Liver (tissue), 9 donors: ENCODE data around the gene CSPG4. TPM values are rescaled to one million over a fixed set of nuclear protein-coding genes. Genes with fewer than 3 reads are reported as not detected.
"Not testable (repeated sequence)": the region's sequence is repeated elsewhere in the genome, so short reads cannot be mapped to it uniquely, and the experiment has no call there.

Experiments used
- DNase-seq: peaks from one replicate; pipeline ENCODE4 v3.0.0-alpha.2; 2017; ENCODE audit warnings: low spot score
- H3K27ac ChIP-seq, 2 donors: one replicate each; pipeline ENCODE4 v1.7.0; 2013; ENCODE audit warnings: inconsistent platforms in 2 of 2, low read length in 2 of 2, control low read depth in 1 of 2, low read depth in 1 of 2, mild to moderate bottlenecking in 1 of 2
- H3K27me3 ChIP-seq, 4 donors: one replicate each; pipeline versions ENCODE4 v1.6.1 to v1.7.0; 2013; ENCODE audit warnings: low read length in 3 of 4, inconsistent platforms in 1 of 4, mild to moderate bottlenecking in 1 of 4, moderate library complexity in 1 of 4; ENCODE audit not compliant: control insufficient read depth in 4 of 4, insufficient read depth in 4 of 4
- H3K36me3 ChIP-seq, 4 donors: one replicate each; pipeline versions ENCODE4 v1.6.1 to v1.7.0; 2013; ENCODE audit warnings: low read length in 3 of 4, mild to moderate bottlenecking in 3 of 4, low read depth in 1 of 4, moderate library complexity in 1 of 4; ENCODE audit not compliant: control insufficient read depth in 4 of 4, insufficient read depth in 3 of 4
- H3K4me1 ChIP-seq, 4 donors: one replicate each; pipeline versions ENCODE4 v1.6.1 to v1.7.0; 2013; ENCODE audit warnings: low read length in 3 of 4, mild to moderate bottlenecking in 3 of 4, moderate library complexity in 1 of 4; ENCODE audit not compliant: control insufficient read depth in 4 of 4, insufficient read depth in 4 of 4
- H3K4me3 ChIP-seq, 3 donors: one replicate each; pipeline versions ENCODE4 v1.6.1 to v1.7.0; 2013; ENCODE audit warnings: low read length in 3 of 3, control low read depth in 1 of 3, low read depth in 1 of 3, mild to moderate bottlenecking in 1 of 3
- H3K9ac ChIP-seq, 2 donors: one replicate each; pipeline ENCODE4 v1.7.0; 2013; ENCODE audit warnings: low read length in 2 of 2, mild to moderate bottlenecking in 2 of 2, moderate library complexity in 2 of 2, control low read depth in 1 of 2, low read depth in 1 of 2
- H3K9me3 ChIP-seq, 4 donors: one replicate each; pipeline versions ENCODE4 v1.6.1 to v1.7.0; 2013; ENCODE audit warnings: low read length in 3 of 4; ENCODE audit not compliant: control insufficient read depth in 4 of 4
- FOXA2 ChIP-seq: IDR thresholded peaks from 2 replicates; pipeline ENCODE4 v1.6.1; 2016; ENCODE audit warnings: antibody characterized with exemption
- HNF4A ChIP-seq, 2 donors: conservative IDR thresholded peaks; 2 replicates each; pipeline ENCODE4 v1.6.1; 2016; ENCODE audit warnings: antibody characterized with exemption in 2 of 2, mild to moderate bottlenecking in 2 of 2
- JUND ChIP-seq, 2 donors: IDR thresholded peaks; 2 replicates each; pipeline ENCODE4 v1.6.1; 2016; ENCODE audit warnings: antibody characterized with exemption in 2 of 2
- NR2F2 ChIP-seq: IDR thresholded peaks from 2 replicates; pipeline ENCODE4 v1.6.1; 2016; ENCODE audit warnings: antibody characterized with exemption
- RAD21 ChIP-seq, 2 donors: IDR thresholded peaks; 2 replicates each; pipeline ENCODE4 v1.6.1; 2016; ENCODE audit warnings: antibody characterized with exemption in 2 of 2, mild to moderate bottlenecking in 2 of 2
- YY1 ChIP-seq: IDR thresholded peaks from 2 replicates; pipeline ENCODE4 v1.6.1; 2016; ENCODE audit warnings: antibody characterized with exemption, mild to moderate bottlenecking
- WGBS: extraction: QIAGEN DNeasy Blood & Tissue Kit; methylation state at CpG from one replicate; pipeline ENCODE4 v1.1.7; 2013; 5-methylcytosine and 5-hydroxymethylcytosine counted together
- polyA plus RNA-seq, 2 donors: library from polyadenylated mRNA; stranded (reverse) in 1 of 2; unstranded in 1 of 2; fragments of 200-250 nt in 1 of 2; fragments of >200 nt in 1 of 2; fragmentation: Nextera tagmentation in 1 of 2; extraction: Ambion mirVana in 1 of 2; gene quantifications; one replicate each; pipeline versions ENCODE4 v1.2.1 to v1.2.3, GENCODE V29; 2013 to 2015
- total RNA-seq, 2 donors: library from RNA; depleted of rRNA; stranded (reverse); fragments of >200 nt; gene quantifications; one replicate each; pipeline ENCODE4 v1.2.3, GENCODE V29; 2014
- TF ChIP-seq, protein P1 (sequence below): fragments of 150-350 bp; IDR thresholded peaks from 2 replicates; pipeline ENCODE4 v1.5.1; 2017; ENCODE audit warnings: improper control_type of control experiment, low read depth, low read length; ENCODE audit not compliant: missing input control
- TF ChIP-seq, protein P2 (sequence below): IDR thresholded peaks from 2 replicates; pipeline ENCODE4 v1.6.1; 2016; ENCODE audit warnings: antibody characterized with exemption
- donor health status: healthy.
- donor health status: healthy.
- donor health status: healthy.
- donor health status: healthy.
- donor health status: healthy.

Gene CSPG4
- total and polyA plus RNA-seq, 4 donors, result 0.07 to 1.5 (median 0.76) TPM

DNA sequence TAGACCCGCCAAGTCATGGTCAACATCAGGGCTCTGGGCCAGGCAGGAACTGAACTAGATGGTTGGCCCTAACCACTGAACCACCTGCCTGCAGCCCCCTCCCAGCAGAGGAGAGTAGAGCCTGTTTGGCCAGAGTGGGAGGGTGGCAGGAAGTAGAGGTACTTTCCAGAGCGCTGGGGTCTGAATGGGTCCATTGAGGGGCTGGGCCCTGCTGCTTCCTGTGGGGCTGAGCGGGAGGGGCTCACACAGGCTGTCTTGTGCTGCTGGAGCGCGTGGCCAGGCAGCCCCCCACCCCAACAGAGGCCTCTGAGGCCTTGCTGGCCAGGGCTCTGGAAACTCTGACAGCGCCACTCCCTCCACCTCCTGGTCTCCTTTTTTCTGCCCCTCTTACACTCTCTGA, 17.4 kb downstream of the CSPG4 start:
- no peak for DNase-seq
- Histone ChIP-seq H3K4me3 (no peak overlapping the region), H3K4me1 (peaks cover 0 to 4% (median 0%) of the 10 kb centered on the region in 4 donors), H3K9ac (no peak overlapping the region), H3K27ac (no peak overlapping the region), H3K36me3 (peaks cover 0 to 2% (median 0%) of the 10 kb centered on the region in 4 donors), H3K9me3 (no peaks in the 10 kb centered on the region), H3K27me3 (no peaks in the 10 kb centered on the region)
- TF ChIP-seq NR2F2, result no peak
- no peak for TF ChIP-seq RAD21 (IDR thresholded peaks at IDR 0.05)
- no peak for TF ChIP-seq YY1
- 74% methylated on average over 6 of the region's 6 CpGs for WGBS

DNA sequence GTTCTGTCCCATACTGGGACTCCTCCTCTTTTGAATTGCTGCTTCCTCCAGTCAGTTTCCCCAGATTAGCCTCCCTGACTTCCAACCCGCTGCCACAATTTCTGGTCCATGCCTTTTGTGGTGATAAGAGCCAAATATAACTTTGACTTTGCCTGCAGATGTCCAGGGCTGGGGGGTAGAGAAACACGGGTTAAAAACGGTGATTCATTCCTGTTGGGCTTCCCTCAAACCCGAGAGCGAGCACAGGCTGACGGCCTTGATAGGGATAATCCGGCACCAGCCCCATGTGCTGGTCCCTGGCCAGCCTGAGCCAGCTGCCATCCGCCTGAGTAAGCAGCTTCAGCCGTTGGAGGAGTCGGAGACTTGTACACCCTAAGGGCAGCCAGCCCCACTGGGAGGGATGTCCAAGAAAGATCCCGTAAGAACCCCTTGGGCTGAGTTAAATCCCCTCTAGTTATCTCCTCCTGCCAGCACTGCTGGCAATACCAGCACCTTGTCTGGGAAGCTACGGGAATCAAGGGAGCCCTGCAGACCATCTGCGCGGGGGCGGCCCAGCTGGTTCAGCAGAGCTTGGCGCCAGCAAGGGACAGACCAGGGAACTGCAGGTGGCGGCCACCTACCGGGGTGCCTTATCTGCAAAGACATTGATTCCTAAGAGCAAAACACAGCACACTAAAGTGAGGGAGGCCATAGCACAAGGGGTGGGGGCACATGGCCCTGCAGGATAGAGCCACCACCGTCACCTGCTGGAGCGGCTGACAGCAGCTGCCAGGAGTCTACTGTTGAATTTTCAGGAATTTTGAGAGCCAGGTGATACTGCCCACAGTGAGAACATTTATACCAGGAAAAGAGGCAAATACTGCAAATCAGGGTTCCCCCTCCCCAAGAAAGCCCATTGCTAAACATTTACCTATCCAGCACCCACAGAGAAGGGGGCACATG, 18.1 kb downstream of the CSPG4 start:
- Histone ChIP-seq H3K36me3 (peaks cover 0 to 2% (median 0%) of the 10 kb centered on the region in 4 donors), H3K4me3 (no peak overlapping the region), H3K27me3 (no peaks in the 10 kb centered on the region), H3K27ac (no peak overlapping the region), H3K9me3 (no peaks in the 10 kb centered on the region), H3K9ac (no peak overlapping the region), H3K4me1 (peaks cover 0 to 4% (median 0%) of the 10 kb centered on the region in 4 donors)
- TF ChIP-seq HNF4A (conservative IDR thresholded peaks at IDR 0.05), result no peak
- TF ChIP-seq, protein P1, sequence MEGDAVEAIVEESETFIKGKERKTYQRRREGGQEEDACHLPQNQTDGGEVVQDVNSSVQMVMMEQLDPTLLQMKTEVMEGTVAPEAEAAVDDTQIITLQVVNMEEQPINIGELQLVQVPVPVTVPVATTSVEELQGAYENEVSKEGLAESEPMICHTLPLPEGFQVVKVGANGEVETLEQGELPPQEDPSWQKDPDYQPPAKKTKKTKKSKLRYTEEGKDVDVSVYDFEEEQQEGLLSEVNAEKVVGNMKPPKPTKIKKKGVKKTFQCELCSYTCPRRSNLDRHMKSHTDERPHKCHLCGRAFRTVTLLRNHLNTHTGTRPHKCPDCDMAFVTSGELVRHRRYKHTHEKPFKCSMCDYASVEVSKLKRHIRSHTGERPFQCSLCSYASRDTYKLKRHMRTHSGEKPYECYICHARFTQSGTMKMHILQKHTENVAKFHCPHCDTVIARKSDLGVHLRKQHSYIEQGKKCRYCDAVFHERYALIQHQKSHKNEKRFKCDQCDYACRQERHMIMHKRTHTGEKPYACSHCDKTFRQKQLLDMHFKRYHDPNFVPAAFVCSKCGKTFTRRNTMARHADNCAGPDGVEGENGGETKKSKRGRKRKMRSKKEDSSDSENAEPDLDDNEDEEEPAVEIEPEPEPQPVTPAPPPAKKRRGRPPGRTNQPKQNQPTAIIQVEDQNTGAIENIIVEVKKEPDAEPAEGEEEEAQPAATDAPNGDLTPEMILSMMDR, result peak; percentile 8
- DNase-seq, result peak; percentile 46
- WGBS, result 60% methylated on average over 20 of the region's 20 CpGs

DNA sequence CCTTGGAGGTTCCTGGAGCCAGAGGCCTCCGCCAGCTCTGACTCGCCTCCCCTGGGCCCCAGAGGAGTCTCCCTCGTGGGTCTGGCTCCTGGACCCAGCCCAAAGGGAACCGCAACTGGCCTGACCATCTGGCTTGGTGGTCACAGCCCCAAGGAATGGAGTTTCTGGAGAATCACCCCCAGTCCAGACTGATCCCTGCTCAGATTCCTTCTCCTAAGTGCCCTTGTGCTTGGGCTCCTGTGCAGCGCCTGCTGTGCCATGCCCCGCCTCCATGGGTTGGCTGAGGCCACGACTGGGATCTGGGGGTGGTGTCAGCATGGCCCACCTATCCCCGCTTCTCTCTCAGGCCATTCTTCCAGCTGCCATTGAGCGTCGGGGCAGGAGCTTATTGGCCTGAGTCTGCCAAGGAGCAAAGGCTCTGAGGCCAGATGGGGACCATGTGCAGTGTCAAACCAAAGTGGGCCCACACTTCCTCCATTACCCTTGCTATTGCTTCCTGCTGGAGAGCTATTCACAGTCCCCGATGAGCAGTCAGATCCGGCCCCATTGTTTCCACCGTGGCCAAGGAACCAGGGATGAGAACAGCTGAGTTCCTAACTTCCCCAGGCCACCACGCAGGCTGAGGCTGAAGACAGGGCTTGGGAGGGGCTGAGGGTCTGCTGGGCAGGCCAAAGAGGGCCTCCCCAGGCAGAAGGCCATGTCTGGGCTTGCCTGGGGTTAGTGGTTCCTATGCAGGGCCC, 19.0 kb downstream of the CSPG4 start:
- H3K27ac ChIP-seq, result no peak overlapping the region
- H3K36me3 ChIP-seq, result peaks cover 0 to 2% (median 0%) of the 10 kb centered on the region in 4 donors
- DNase-seq, result no peak
- TF ChIP-seq, protein P2, sequence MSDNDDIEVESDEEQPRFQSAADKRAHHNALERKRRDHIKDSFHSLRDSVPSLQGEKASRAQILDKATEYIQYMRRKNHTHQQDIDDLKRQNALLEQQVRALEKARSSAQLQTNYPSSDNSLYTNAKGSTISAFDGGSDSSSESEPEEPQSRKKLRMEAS, result no peak
- TF ChIP-seq YY1 (no peak), FOXA2 (no peak), HNF4A (conservative IDR thresholded peaks at IDR 0.05) (no peak), JUND (IDR thresholded peaks at IDR 0.05) (no peak), RAD21 (IDR thresholded peaks at IDR 0.05) (no peak)
- H3K9me3 ChIP-seq, result no peaks in the 10 kb centered on the region
- H3K4me1 ChIP-seq, result peaks cover 0 to 4% (median 0%) of the 10 kb centered on the region in 4 donors
- WGBS, result 70% methylated on average over 14 of the region's 14 CpGs
- no peaks in the 10 kb centered on the region for H3K27me3 ChIP-seq
- no peak overlapping the region for H3K4me3 ChIP-seq
- no peak overlapping the region for H3K9ac ChIP-seq

DNA sequence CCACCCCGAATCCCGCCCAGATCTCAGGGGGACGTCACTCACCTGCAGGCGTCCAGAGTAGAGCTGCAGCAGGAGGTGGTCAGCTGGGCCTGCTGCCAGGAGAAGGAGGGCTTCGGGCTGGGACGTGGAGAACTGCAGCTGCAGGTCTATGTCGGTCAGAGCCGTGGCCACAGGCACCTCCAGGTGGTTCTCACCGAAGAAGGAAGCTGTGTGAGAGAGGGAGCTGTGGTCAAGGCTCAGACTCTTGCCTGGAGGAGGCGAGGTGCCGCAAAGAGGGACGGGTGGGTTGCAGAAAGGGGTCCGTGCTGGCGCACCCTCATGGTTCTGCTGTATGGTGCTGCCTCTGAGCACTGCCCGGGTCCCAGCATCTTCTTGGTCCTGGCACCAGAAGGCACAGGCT, 19.6 kb downstream of the CSPG4 start:
- not testable (repeated sequence) for H3K4me1 ChIP-seq

DNA sequence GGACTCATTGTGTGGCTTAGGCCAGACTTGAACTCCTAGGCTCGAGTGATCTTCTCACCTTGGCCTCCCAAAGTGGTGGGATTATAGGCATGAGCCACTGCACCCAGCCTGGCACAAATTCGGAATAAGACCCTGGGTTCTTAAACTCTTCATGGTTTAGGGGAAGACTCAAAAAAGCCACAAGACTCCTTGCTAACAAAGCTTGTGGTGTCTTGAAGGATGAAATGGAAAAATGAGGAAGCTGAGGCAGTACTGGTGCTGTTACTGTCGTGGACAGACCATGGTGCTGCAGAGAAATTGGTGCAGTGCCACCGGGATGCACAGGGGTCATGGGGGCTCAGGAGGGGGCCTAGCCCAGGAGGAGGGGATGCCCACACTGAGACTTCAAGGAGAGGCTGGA, 20.3 kb downstream of the CSPG4 start:
- not testable (repeated sequence) for H3K36me3 ChIP-seq, H3K9me3 ChIP-seq, H3K27ac ChIP-seq, H3K9ac ChIP-seq, DNase-seq, H3K4me1 ChIP-seq, H3K27me3 ChIP-seq, H3K4me3 ChIP-seq
- WGBS, result 66% methylated on average over 4 of the region's 4 CpGs

More for the DNA sequence above, 19.6 kb downstream of the CSPG4 start:
- H3K27me3 ChIP-seq, H3K9me3 ChIP-seq, H3K9ac ChIP-seq, H3K36me3 ChIP-seq, DNase-seq, H3K4me3 ChIP-seq, H3K27ac ChIP-seq: not testable (repeated sequence)
- WGBS, result 77% methylated on average over 11 of the region's 15 CpGs

DNA sequence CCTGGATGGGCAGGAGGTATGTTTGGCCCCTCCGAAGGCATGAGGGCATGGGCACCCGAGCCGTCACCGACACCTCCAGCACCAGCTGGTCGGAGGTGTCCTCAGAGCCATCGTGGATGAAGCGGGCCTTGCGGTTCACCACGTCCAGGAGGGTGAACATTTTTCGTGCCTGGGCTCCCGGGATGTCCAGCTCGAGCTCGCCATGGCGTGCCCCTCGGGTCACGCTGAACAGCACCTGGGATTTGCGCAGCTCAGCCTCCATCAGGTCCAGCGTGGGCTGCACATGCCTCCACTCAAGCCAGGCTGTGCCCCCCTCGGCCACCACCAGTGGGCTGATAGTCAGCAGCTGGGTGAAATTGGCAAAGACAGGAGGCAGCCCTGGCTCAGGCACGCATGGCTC, 23.2 kb downstream of the CSPG4 start:
- DNase-seq, H3K27ac ChIP-seq, H3K4me1 ChIP-seq, H3K9ac ChIP-seq, H3K9me3 ChIP-seq, H3K36me3 ChIP-seq, H3K27me3 ChIP-seq, H3K4me3 ChIP-seq: not testable (repeated sequence)
- WGBS, result 94% methylated on average over 20 of the region's 20 CpGs
